ENCODE results near the gene BLOC1S5. TPM values are rescaled to one million over a fixed set of nuclear protein-coding genes. Genes with fewer than 3 reads are reported as not detected.

The BLOC1S5 gene
- total and polyA plus RNA-seq, 2 of the 13 experiments (the other 11 are each of a cell fraction or from before 2014, with no cell fraction given), result 10.5 to 41.5 TPM

- TF ChIP-seq KDM2A (CRISPR knock-in tag; IDR thresholded peaks at IDR 0.05; ENCODE audit: borderline replicate concordance, low read depth), result peak; percentile 62; the same call in 1 of the 2 replicates
- TF ChIP-seq RARG (CRISPR knock-in tag; IDR thresholded peaks at IDR 0.05; ENCODE audit: low read depth), result no peak
- TF ChIP-seq CBFB (CRISPR knock-in tag; IDR thresholded peaks at IDR 0.05), result peak; percentile 99
- no peak for TF ChIP-seq PLRG1 (conservative IDR thresholded peaks at IDR 0.05)
- TF ChIP-seq SP4 (CRISPR knock-in tag; IDR thresholded peaks at IDR 0.05), result peak; percentile 67; the same call in 1 of the 2 replicates
- peak; percentile 52 for TF ChIP-seq POLR2G (IDR thresholded peaks at IDR 0.05; ENCODE audit: low read depth, low read length)
- TF ChIP-seq HDAC2 (CRISPR knock-in tag; IDR thresholded peaks at IDR 0.05), result peak; percentile 94
- TF ChIP-seq, protein P1, sequence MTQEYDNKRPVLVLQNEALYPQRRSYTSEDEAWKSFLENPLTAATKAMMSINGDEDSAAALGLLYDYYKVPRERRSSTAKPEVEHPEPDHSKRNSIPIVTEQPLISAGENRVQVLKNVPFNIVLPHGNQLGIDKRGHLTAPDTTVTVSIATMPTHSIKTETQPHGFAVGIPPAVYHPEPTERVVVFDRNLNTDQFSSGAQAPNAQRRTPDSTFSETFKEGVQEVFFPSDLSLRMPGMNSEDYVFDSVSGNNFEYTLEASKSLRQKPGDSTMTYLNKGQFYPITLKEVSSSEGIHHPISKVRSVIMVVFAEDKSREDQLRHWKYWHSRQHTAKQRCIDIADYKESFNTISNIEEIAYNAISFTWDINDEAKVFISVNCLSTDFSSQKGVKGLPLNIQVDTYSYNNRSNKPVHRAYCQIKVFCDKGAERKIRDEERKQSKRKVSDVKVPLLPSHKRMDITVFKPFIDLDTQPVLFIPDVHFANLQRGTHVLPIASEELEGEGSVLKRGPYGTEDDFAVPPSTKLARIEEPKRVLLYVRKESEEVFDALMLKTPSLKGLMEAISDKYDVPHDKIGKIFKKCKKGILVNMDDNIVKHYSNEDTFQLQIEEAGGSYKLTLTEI (CRISPR knock-in tag; conservative IDR thresholded peaks at IDR 0.05), result no peak
- TF ChIP-seq MLX (CRISPR knock-in tag; IDR thresholded peaks at IDR 0.05), result peak; percentile 78
- TF ChIP-seq, protein P2, sequence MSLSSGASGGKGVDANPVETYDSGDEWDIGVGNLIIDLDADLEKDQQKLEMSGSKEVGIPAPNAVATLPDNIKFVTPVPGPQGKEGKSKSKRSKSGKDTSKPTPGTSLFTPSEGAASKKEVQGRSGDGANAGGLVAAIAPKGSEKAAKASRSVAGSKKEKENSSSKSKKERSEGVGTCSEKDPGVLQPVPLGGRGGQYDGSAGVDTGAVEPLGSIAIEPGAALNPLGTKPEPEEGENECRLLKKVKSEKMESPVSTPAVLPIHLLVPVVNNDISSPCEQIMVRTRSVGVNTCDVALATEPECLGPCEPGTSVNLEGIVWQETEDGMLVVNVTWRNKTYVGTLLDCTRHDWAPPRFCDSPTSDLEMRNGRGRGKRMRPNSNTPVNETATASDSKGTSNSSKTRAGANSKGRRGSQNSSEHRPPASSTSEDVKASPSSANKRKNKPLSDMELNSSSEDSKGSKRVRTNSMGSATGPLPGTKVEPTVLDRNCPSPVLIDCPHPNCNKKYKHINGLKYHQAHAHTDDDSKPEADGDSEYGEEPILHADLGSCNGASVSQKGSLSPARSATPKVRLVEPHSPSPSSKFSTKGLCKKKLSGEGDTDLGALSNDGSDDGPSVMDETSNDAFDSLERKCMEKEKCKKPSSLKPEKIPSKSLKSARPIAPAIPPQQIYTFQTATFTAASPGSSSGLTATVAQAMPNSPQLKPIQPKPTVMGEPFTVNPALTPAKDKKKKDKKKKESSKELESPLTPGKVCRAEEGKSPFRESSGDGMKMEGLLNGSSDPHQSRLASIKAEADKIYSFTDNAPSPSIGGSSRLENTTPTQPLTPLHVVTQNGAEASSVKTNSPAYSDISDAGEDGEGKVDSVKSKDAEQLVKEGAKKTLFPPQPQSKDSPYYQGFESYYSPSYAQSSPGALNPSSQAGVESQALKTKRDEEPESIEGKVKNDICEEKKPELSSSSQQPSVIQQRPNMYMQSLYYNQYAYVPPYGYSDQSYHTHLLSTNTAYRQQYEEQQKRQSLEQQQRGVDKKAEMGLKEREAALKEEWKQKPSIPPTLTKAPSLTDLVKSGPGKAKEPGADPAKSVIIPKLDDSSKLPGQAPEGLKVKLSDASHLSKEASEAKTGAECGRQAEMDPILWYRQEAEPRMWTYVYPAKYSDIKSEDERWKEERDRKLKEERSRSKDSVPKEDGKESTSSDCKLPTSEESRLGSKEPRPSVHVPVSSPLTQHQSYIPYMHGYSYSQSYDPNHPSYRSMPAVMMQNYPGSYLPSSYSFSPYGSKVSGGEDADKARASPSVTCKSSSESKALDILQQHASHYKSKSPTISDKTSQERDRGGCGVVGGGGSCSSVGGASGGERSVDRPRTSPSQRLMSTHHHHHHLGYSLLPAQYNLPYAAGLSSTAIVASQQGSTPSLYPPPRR (CRISPR knock-in tag; IDR thresholded peaks at IDR 0.05; ENCODE audit: borderline replicate concordance), result peak; percentile 90
- no peak for TF ChIP-seq PREB (CRISPR knock-in tag; IDR thresholded peaks at IDR 0.05)
- TF ChIP-seq HNF4A (CRISPR knock-in tag; IDR thresholded peaks at IDR 0.05), result peak; percentile 96
- no peak for TF ChIP-seq TEAD2 (CRISPR knock-in tag; IDR thresholded peaks at IDR 0.05)
- TF ChIP-seq RARA (CRISPR knock-in tag; IDR thresholded peaks at IDR 0.05), result peak; percentile 95
- TF ChIP-seq ETV5 (CRISPR knock-in tag; IDR thresholded peaks at IDR 0.05; ENCODE audit: borderline replicate concordance), result peak; percentile 76; the same call in 1 of the 2 replicates
- TF ChIP-seq ZNF879 (CRISPR knock-in tag; IDR thresholded peaks at IDR 0.05), result no peak
- TF ChIP-seq FOSL1 (CRISPR knock-in tag; IDR thresholded peaks at IDR 0.05; ENCODE audit: borderline replicate concordance), result peak; percentile 99
- TF ChIP-seq PHF5A (CRISPR knock-in tag; IDR thresholded peaks at IDR 0.05; ENCODE audit: low read depth, unreplicated experiment), result peak; percentile 88
Measured at GRCh38 chr6:7974938-7975763, 89.0 kb downstream of the BLOC1S5 start (continued).
